Esophagus muscularis mucosa (tissue), 3 donors: ENCODE data around the gene TRHDE.

Experiments
- POLR2A ChIP-seq: fragments of 450-650 bp; IDR thresholded peaks from one replicate; pipeline ENCODE4 v1.6.1; 2017; ENCODE audit warnings: antibody characterized with exemption, moderate library complexity, mild to moderate bottlenecking, low read depth
- POLR2AphosphoS5 ChIP-seq, 2 donors: sonication (generic); formaldehyde crosslinking; IDR thresholded peaks; one replicate each; pipeline ENCODE4 v1.6.1; 2017; ENCODE audit warnings: antibody characterized with exemption in 2 of 2
- TF ChIP-seq, protein P1 (sequence below), 3 experiments: fragments of 200-600 bp in 2 of 3; fragments of 450-650 bp in 1 of 3; sonication (generic) in 2 of 3; IDR thresholded peaks; one replicate each; pipeline ENCODE4 v1.5.1; 2017 to 2019; ENCODE audit warnings: antibody characterized with exemption in 3 of 3, mild to moderate bottlenecking in 2 of 3, moderate library complexity in 1 of 3

DNA sequence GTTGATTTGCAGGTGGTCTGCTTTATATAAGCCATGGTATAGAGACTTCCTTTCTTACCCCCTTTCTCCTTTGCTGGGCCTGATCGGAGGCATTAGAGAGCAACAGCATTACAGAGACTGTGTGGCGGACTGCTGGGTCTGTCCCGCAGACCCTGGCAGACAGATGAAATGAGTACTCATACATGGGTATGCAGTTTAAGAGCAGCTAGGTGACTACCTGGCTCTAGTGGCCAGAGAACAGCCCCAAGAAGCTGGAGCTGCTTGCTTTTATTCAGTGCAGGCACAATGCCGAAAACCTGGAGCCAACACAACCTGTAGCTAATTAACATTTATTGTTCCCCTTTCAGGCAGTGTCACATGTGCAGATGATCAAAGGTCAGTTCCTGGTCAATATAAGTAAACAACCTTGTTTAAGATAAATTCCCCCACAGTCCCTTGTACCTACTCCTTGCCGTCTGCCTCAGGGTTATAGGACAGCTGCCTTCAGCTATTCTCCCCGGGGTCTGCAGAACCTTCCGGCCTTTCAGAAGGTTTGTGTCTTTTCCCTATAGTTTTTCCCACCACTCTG, 160.0 kb downstream of the TRHDE start:
- TF ChIP-seq, protein P1, sequence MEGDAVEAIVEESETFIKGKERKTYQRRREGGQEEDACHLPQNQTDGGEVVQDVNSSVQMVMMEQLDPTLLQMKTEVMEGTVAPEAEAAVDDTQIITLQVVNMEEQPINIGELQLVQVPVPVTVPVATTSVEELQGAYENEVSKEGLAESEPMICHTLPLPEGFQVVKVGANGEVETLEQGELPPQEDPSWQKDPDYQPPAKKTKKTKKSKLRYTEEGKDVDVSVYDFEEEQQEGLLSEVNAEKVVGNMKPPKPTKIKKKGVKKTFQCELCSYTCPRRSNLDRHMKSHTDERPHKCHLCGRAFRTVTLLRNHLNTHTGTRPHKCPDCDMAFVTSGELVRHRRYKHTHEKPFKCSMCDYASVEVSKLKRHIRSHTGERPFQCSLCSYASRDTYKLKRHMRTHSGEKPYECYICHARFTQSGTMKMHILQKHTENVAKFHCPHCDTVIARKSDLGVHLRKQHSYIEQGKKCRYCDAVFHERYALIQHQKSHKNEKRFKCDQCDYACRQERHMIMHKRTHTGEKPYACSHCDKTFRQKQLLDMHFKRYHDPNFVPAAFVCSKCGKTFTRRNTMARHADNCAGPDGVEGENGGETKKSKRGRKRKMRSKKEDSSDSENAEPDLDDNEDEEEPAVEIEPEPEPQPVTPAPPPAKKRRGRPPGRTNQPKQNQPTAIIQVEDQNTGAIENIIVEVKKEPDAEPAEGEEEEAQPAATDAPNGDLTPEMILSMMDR (IDR thresholded peaks at IDR 0.05): no peak
- TF ChIP-seq POLR2AphosphoS5 (IDR thresholded peaks at IDR 0.05) (no peak), POLR2A (no peak)
